GM12873 (cell line): Measurements from ENCODE around the gene MEIKIN.

Experiments used
- CTCF ChIP-seq: IDR thresholded peaks from 2 replicates; pipeline ENCODE4 v1.5.1; 2012; ENCODE audit warnings: low read depth, mild to moderate bottlenecking, moderate library complexity, low read length, control low read depth; ENCODE audit not compliant: insufficient read depth; ENCODE audit errors: missing control alignments

Gene MEIKIN

GRCh38 chr5:131980696-131981095 lies 35.2 kb upstream of the MEIKIN start:
- TF ChIP-seq CTCF: no peak

GRCh38 chr5:131979816-131980215 lies 34.4 kb upstream of the MEIKIN start:
- TF ChIP-seq CTCF: no peak

- no peak for TF ChIP-seq CTCF
These were observed 31.7 kb upstream of the MEIKIN start for GRCh38 chr5:131977212-131977604.

GRCh38 chr5:131976414-131977211 lies 31.1 kb upstream of the MEIKIN start:
- TF ChIP-seq CTCF: no peak

- no peak for TF ChIP-seq CTCF
These were observed 29.7 kb upstream of the MEIKIN start for GRCh38 chr5:131974956-131975726.

GRCh38 chr5:131974622-131974955 lies 29.1 kb upstream of the MEIKIN start:
- TF ChIP-seq CTCF: no peak

- no peak for TF ChIP-seq CTCF
These were observed 28.6 kb upstream of the MEIKIN start for GRCh38 chr5:131974016-131974415.
